ENCODE data around the gene TSPAN18.

Gene TSPAN18

DNA sequence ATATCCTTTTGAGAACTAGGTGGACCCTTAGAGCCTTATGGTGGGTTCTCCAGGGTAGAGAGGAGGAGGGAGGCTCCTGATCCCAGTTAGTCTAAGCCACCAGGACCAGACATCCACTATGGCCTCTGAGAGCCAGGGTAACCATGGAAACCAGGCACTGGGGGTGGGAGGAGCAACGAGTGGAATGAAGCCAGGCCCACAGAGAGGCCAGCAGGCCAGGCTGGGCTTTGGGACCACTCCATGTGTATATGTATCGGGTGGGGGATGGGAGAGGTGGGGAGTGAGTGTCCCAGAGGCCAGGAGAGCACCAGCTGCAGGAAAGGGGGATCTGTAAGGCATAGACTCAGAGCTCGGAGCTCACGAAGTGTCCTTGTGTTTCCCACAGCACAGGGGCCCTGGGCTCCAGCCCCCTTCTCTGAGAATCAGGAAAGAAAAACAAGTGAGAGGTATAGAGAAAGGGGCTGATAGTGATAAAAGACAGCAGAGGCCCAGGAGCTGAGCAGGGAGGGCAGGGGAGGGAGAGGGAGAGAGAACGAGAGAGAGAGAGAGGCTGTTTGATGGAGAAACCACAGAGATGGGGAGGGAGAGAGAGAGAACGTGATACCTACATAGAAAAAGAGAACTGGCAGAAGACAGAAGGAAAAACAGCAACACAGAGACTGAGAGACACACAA lies 15.5 kb upstream of the TSPAN18 start:
- no peak for DNase-seq (ENCODE audit: low spot score)

DNA sequence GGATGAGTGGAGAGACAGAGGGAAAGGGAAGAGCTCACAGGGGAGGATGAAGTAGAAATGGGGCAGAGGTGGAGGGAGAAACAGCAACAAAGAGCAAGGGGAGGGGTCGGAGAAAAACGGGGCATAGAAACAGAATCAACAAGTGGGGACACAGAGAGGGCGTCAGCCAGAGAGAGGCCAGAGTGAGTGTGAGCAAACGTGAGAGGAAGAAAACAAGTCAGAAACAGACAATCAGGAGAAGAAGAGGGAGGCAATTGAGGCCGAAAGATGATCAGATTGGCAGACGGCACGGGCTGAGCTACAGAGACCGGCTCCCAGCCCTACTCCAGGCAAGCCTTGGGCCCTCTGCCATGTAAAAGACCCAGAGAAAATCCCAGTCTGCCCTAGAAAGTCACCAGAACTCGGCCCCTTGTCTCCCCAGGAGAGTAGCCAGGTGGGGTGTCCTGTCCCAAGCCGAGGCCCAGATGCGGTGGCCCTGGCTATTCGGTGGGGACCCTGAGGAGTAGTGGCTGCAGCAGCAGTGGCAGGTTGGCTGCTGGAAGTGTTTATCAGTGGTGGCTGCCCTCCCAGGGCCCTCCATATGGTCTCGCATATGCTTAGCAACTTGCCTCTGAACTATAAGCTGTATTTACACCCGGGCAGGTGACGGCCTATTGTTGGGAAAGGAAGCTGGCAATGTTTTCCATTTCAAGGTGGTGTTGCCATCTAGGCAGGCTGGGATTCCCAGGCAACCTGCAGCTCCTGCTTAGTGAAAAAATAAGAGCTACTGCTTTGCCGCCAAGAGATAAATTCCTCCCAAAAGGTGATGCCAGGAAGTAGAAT lies 14.8 kb upstream of the TSPAN18 start:
- no peak for DNase-seq (ENCODE audit: low spot score)

- no peak for DNase-seq (ENCODE audit: low spot score)
Observed at GRCh38 chr11:44713022-44713421, 13.7 kb upstream of the TSPAN18 start.

GRCh38 chr11:44716256-44716655 lies 10.5 kb upstream of the TSPAN18 start:
- DNase-seq (ENCODE audit: low spot score): no peak

DNA sequence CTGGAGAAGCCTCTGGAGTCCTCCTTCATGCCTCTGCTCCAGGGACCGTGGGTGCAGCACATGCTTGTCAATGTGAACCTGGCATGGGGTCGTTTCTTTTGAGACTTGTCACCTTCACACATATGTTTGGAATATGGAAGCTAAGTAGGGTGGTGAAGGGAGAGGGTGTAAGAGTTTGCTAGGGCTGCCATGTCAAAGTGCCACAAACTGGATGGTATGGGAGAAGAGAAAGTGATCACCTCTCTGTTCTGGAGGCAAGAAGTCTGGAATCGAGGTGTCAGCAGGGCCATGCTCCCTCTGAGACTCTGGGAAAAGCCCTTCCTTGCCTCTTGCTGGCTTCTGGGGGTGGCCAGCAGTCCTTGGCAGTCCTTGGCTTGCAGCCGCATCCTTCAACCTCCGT lies 8.7 kb upstream of the TSPAN18 start:
- DNase-seq (ENCODE audit: low spot score): no peak

DNA sequence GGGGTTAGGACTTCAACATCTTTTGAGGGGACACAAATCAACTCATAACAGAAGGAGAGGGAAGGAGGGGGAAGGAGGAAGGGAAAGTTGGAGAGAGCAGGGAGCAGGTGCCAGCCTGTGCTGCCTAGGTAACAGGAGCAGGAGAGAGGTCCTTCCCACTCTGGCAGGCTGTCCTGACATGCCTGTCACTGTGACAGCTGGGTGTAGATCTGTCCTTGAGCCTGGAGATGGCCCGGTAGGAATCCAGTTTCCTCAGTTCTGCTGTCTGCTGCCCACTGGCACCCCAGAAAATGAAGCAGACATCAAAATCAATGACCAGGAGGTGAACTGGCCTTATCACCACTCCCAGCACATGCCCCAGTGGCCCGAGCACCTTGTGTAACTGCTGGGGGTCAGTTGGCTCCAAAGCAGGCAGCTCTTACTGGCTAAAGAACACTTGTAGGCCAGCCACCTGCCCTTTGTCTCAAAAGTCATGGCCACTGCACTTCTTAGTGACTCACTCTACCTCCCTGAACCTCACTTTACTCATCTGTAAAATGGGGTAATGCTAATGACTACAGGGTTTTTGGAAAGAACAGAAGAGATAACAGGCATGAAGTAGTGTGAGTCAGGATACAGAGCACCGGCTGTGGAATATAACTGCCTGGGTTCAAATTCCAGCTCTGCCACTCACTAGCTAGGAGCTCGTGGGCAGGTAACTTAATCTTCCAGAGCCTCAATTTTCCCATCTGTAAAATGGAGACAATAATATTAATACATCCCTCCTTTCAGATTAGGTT lies 8.0 kb upstream of the TSPAN18 start:
- no peak for DNase-seq (ENCODE audit: low spot score)

DNA sequence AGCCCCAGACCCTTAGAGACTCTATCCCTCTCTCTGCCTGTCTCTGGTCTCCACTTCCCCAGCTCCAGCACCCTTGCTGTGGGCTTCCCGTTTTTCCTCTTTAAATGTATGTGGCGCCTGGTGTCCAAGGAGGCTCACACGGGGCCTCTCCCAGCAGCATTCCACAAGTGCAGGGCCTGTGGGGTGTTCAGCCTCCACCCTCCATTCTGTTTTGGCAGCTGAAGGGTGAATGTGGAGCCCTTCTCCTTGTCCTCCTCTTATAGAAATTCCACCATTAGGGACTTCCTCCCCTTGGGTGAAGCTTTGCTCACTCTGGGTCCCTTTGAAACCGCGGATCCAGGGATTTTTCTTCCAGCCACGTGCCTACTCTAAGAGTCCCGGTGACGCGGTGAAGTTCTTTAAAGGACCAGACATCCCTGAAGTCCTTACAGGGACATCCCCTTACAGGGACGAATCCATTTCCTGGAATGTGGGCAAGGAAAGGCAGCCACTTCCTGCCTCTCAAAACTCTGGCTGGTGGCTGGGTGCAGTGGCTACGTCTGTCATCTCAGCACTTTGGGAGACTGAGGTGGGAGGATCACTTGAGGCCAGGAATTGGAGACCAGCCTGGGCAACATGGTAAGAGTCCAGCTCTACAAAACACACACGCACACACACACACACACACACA lies 1.6 kb upstream of the TSPAN18 start:
- no peak for DNase-seq (ENCODE audit: low spot score)

DNA sequence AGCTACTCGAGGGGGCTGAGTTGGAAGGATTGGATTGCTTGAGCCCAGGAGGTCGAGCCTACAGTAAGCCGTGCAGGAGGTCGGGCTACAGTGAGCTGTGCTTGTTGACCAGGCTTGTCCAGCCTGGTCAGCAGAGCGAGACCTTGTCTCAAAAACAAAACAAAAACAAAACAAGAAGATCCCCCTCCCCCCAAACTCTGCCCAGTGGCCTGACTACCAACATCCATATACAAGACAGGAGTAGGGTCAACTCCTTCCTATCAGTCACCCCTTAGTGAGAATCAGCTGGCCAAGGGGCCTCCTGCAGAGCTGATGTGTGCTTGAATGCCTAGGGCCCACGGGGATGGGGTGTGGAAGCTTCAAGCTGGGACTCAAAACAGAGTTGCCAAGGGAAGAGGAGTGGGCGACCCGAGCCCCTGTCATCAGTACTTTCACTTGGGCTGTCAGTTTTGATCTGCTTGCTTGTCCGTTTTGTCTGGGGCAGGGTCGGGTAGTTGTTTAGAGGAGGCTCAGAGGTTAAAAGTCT lies 942 bp upstream of the TSPAN18 start:
- DNase-seq (ENCODE audit: low spot score): no peak

DNA sequence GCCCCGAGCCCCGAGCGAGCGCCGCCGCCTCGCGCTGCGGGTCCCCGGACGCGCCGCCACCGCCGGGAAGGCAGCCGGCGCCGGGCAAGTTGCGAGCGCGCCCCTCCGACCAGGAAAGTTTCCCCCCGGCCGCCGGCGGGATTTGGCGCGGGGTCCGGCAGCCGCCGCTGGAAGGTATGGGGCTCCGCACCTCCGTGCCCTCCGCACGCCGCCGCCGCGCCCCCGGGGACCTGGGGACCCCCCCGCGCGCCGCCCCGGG lies 281 bp downstream of the TSPAN18 start:
- no peak for DNase-seq (ENCODE audit: low spot score)

DNA sequence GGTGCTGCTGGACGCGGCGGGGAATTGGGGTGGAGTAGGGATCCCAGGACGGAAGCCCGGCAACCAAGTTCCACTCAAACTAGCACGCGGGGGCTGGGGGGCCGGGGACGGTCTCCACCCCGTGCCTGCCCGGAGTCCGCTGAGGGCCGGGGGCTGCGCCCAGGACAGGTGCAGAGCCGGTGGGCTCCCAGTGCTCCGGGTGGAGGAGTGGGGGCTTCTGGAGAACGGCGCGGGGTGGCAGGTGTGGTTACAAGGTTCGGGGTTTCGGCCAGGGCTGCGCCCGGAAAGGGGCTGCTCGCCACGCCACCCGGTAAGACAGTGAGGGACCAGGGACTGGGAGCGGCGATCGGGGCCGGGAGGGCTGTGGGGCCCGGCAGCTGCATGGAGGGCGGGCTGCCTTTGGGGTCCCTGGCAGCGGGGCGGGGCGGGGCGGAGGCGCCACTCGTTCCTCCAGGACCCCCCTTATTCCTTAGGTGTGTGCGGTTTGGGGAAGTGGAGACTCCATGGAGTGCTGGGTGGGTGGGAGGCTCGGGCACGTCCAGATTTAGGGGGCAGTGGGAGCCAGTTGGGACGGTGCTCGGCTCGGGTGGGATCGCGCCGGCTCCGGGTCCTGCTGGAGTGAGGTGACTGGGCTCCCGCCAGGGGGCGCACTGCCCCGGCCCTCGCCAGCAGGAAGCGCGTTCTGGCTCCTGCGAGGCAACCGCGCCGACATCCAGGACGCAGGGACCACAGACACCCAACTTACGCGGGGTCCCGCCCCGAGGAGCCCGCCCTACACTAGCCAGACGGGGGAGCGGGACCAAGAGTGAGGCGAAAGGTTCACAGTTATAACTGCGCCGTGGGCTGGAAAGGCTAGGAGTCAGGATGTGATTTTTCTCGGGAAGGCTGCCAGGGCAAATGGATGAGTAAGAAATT lies 868 bp downstream of the TSPAN18 start:
- peak; percentile 79 for DNase-seq (ENCODE audit: low spot score)

DNA sequence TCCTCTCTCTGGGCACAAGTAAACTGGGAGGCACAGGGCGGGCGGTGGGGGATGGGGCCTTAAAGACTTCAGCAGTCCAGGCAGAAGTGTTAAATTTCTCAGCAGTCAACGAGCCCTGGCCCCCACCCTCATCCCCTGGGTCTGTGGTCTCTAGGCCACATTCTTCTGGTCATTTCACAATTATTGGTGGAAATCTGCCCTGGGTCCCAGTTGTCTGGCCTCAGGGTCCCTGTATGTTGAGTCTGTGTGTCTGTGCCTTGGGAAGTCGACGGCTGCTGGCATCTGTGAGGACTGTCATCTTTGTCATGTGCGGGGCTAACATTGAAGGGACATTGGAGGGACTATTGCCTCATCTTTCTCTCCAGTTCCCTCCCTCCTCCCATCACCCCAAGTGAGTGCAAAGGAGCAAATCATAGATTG lies 1.7 kb downstream of the TSPAN18 start:
- DNase-seq (ENCODE audit: low spot score): no peak

DNA sequence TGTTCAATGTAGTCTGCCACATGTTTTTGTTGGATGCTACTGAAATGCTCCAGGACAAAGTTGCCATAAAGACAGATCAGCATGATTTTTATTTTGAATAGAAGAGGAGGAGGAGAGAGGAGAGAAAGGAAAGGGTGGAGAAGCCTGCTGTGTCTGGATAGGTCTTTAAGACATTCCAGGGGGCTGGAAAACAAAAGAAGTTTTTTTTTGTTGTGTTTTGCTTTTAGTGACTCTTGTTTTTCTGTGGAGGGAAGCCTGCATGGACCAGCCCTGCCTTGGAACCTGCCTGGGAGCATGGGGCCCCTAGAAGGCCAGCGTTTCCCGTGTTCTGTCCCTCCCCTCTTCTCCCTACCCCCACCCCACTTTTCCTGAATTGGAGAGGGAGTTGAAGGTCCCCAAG lies 2.3 kb downstream of the TSPAN18 start:
- no peak for DNase-seq (ENCODE audit: low spot score)

GRCh38 chr11:44729713-44730112 lies 3.0 kb downstream of the TSPAN18 start:
- DNase-seq (ENCODE audit: low spot score): no peak

GRCh38 chr11:44730775-44731174 lies 4.0 kb downstream of the TSPAN18 start:
- DNase-seq (ENCODE audit: low spot score): no peak

DNA sequence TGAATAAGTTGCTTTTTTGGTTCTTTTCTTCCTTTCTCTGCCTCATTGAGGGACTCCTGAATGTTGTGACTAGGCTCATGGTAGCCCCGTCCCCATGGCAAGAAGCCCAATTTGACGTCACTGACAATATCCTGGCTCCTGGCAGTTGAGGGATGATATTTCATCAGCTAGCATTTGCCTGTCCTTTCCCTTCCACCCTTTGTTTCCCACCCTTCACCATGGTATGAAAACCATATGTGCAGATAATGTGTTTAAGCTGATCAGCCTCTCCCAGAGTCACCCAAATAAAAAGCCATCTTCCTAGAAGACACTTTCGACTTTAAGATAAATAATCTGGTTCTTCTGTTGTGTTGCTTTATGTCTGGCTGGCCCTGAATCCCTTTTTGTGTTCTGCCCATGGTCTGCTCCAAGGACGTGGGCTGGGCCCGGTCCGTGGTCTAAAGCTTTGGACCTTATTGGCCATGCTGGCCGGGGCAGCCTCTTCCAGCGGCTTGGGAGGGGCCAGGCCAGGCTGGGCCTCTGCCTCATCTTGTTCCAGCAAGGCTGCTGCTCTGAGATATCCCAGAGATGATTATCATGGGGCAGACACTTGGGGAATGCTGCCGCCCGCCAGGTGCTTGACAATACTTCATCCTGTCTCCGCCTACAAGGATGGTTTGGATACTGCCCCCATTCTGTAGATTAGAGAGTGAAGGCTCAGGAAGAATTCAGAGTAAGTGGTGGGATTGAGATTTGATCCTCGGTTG lies 5.1 kb downstream of the TSPAN18 start:
- DNase-seq (ENCODE audit: low spot score): no peak

DNA sequence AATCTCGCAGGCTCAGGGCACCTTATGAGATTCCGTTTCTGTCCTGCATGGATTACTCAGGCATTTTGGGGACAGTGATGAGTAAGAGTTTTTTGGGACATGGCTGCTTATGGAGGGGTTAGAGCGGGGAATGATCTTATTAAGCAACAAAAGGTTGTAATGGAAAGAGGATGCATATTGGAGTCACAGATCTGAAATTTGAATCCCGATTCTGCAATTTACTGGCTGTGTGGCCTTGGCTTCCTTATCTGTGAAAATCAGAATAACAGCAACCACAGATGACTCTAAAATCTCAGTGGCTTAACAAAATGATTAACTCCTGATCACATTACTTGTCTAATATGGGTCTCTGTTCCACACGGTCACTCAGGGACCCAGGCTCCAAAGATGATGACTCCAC lies 5.8 kb downstream of the TSPAN18 start:
- no peak for DNase-seq (ENCODE audit: low spot score)

GRCh38 chr11:44733877-44734276 lies 7.1 kb downstream of the TSPAN18 start:
- no peak for DNase-seq (ENCODE audit: low spot score)

- no peak for DNase-seq (ENCODE audit: low spot score)
Observed at GRCh38 chr11:44734843-44735381, 8.2 kb downstream of the TSPAN18 start.

DNA sequence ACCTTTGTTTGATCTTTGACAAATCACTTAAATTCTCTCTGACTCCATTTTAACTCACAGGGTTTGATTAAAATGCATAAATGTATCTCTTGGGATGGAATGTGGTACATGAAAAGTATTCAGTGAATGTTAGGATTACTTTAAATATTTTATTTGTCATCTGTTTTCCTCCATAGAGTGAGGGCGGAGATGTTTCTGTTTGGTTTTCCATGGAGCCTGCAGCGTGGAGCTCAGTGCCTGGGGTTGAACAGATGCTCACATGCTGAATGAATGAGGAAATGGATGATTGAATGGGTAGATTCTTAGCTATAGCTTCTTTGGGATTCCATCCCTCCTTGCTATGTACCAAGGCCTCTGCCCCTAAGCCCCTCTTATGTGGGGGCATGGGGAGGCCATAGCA lies 10.0 kb downstream of the TSPAN18 start:
- DNase-seq (ENCODE audit: low spot score): no peak
